Psoas muscle (tissue), 8 donors: ENCODE results near the gene IL1RAPL1. TPM values are rescaled to one million over a fixed set of nuclear protein-coding genes. Genes with fewer than 3 reads are reported as not detected.

Source experiments
- ATAC-seq, 4 donors: fragments of 200-7000 bp; cut with Tn5 transposase; one replicate each; pipeline ENCODE4 v1.9.1; 2020; ENCODE audit warnings: moderate library complexity in 3 of 4, mild to moderate bottlenecking in 2 of 4
- DNase-seq, 2 donors: peaks; one replicate each; pipeline ENCODE4 v3.0.0-alpha.2; 2020
- H3K27ac ChIP-seq: fragments of 200-600 bp; one replicate; pipeline ENCODE4 v1.8.0; 2022
- H3K27me3 ChIP-seq, 3 donors: fragments of 200-600 bp in 1 of 3; one replicate each; pipeline versions ENCODE4 v1.6.1 to v1.8.0; 2013 to 2022; ENCODE audit warnings: low read length in 2 of 3, mild to moderate bottlenecking in 2 of 3, moderate library complexity in 1 of 3; ENCODE audit not compliant: insufficient read depth in 3 of 3
- H3K36me3 ChIP-seq, 2 donors: fragments of 200-600 bp in 1 of 2; one replicate each; pipeline versions ENCODE4 v1.6.1 to v1.8.0; 2013 to 2022; ENCODE audit warnings: low read depth in 1 of 2, mild to moderate bottlenecking in 1 of 2, moderate library complexity in 1 of 2; ENCODE audit not compliant: insufficient read depth in 1 of 2
- H3K4me1 ChIP-seq: fragments of 200-600 bp; one replicate; pipeline ENCODE4 v1.8.0; 2022
- H3K4me3 ChIP-seq: fragments of 200-600 bp; one replicate; pipeline ENCODE4 v1.8.0; 2022; ENCODE audit warnings: mild to moderate bottlenecking
- H3K9me3 ChIP-seq: fragments of 200-600 bp; one replicate; pipeline ENCODE4 v1.8.0; 2022
- WGBS, 3 donors: extraction: QIAGEN DNeasy Blood & Tissue Kit; methylation state at CpG; one replicate each; pipeline versions ENCODE4 v1.1.6 to v1.1.7; 2013; 5-methylcytosine and 5-hydroxymethylcytosine counted together
- intact Hi-C, 2 donors: fragments of 100-400 bp; cut with DNase I; formaldehyde crosslinking; loops; one replicate each; pipeline versions ENCODE4 v1.11.0 to v1.14.2; 2022
- polyA plus RNA-seq, 3 donors: library from polyadenylated mRNA; stranded (reverse); fragments of 200-250 nt; gene quantifications; one replicate each; pipeline ENCODE4 v1.2.3, GENCODE V29; 2013
- total RNA-seq, 4 donors: library from RNA; stranded (reverse); fragmentation: NEBNext Ultra II Directional in 2 of 4; extraction: Animal tissue kit (Norgen Biotek cat#: 25700) in 2 of 4; gene quantifications; one replicate each; pipeline versions ENCODE4 v1.2.1 to v1.2.4, GENCODE V29; 2021 to 2023
- TF ChIP-seq, protein P1 (sequence below): fragments of 200-600 bp; IDR thresholded peaks from one replicate; pipeline ENCODE4 v1.8.0; 2022; ENCODE audit warnings: antibody characterized with exemption
- donor health status: healthy with polysubstance abuse.
- donor health status: DM: no; HTN: no; CAD: no; lungs with moderate emphysema.
- donor health status: Bipolar disorder and iron deficiency.
- donor health status: healthy.
- donor health status: DM: yes; HTN: yes; CAD: no.
- donor health status: DM: no; HTN: no; CAD: no.
- donor health status: DM: no; HTN: no; CAD: no.
- donor health status: DM: yes; HTN: yes; CAD: no.

IL1RAPL1 gene
- total and polyA plus RNA-seq, 7 donors, result 0.04 to 0.50 (median 0.19) TPM; not detected in 1

DNA sequence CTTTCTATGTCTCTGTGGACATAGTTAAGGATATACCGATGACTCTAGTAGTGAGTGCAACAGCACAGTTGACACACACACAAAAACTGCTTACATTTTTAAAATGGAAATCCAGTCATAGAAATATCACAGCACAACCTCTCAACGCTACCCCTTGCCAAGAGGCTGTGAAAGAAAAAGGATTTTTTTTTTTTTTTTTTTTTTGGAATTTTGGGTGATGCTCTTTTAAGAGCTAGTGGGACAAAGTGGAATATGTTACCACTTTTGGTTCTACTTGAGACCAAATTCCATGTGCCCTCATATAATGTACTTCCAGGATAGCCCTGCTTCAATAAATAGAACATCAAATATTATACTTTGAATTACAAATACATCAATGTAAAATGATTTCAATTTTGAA, 1247.1 kb downstream of the IL1RAPL1 start:
- no peak overlapping the region for H3K27ac ChIP-seq
- WGBS, 3 donors, result 56 to 67% (median 58%) methylated on average over 2 of the region's 2 CpGs
- H3K27me3 ChIP-seq, result no peaks in the 10 kb centered on the region
- no peak overlapping the region for H3K4me3 ChIP-seq
- no peaks in the 10 kb centered on the region for H3K36me3 ChIP-seq
- intact Hi-C loops, result no loop called here
- DNase-seq (no peak), ATAC-seq (no peak)
- no peaks in the 10 kb centered on the region for H3K4me1 ChIP-seq
- H3K9me3 ChIP-seq, result no peaks in the 10 kb centered on the region
- TF ChIP-seq, protein P1, sequence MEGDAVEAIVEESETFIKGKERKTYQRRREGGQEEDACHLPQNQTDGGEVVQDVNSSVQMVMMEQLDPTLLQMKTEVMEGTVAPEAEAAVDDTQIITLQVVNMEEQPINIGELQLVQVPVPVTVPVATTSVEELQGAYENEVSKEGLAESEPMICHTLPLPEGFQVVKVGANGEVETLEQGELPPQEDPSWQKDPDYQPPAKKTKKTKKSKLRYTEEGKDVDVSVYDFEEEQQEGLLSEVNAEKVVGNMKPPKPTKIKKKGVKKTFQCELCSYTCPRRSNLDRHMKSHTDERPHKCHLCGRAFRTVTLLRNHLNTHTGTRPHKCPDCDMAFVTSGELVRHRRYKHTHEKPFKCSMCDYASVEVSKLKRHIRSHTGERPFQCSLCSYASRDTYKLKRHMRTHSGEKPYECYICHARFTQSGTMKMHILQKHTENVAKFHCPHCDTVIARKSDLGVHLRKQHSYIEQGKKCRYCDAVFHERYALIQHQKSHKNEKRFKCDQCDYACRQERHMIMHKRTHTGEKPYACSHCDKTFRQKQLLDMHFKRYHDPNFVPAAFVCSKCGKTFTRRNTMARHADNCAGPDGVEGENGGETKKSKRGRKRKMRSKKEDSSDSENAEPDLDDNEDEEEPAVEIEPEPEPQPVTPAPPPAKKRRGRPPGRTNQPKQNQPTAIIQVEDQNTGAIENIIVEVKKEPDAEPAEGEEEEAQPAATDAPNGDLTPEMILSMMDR, result no peak

DNA sequence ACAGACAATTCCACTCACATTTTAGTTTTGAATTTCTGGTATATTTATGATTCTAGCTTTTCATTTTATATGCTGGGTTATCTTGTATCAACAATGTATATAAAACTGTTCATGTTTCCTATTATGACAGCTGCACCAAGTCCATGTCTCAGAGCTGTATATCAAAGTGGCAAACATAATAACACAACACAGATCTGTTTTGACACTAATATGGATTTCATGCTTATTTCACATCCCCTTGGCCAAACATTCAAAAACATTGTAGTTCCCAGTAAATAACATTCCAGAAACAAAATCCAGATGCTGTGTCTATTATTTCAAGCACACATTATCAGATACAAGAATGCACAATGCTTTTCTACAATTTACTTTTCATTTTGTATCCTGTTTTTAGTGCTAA, 1247.5 kb downstream of the IL1RAPL1 start:
- Histone ChIP-seq H3K4me3 (no peak overlapping the region), H3K9me3 (no peaks in the 10 kb centered on the region), H3K27ac (no peak overlapping the region), H3K27me3 (no peaks in the 10 kb centered on the region), H3K4me1 (no peaks in the 10 kb centered on the region), H3K36me3 (no peaks in the 10 kb centered on the region)
- TF ChIP-seq, protein P1, result no peak
- DNase-seq (no peak), ATAC-seq (no peak)
- intact Hi-C loops, result no loop called here

DNA sequence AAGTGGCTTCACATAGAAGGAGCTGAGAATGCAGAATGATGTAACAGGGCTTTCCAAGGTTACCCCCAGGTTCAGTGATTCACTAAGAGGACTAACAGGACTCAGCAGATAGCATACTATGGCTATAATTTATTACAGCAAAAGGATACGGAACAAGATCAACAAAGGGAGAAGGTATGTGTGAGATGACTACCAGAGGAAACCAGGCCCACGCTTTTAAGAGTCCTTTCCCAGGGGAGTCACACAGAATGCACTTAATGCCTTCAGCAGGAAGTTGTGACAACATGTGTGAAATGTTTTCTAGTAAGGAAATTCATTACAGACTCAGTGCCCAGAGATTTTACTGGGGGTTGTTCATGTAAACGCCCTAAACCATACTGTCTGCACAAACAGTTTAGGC, 1254.5 kb downstream of the IL1RAPL1 start:
- TF ChIP-seq, protein P1, result no peak
- H3K4me1 ChIP-seq, result no peaks in the 10 kb centered on the region
- WGBS, 3 donors, result 42 to 53% (median 48%) methylated on average over 3 of the region's 3 CpGs
- H3K4me3 ChIP-seq, result no peak overlapping the region
- ATAC-seq, result no peak
- H3K27ac ChIP-seq, result no peak overlapping the region
- DNase-seq, result no peak
- H3K27me3 ChIP-seq, result no peaks in the 10 kb centered on the region
- no peaks in the 10 kb centered on the region for H3K36me3 ChIP-seq
- intact Hi-C loops, result no loop called here
- H3K9me3 ChIP-seq, result no peaks in the 10 kb centered on the region

DNA sequence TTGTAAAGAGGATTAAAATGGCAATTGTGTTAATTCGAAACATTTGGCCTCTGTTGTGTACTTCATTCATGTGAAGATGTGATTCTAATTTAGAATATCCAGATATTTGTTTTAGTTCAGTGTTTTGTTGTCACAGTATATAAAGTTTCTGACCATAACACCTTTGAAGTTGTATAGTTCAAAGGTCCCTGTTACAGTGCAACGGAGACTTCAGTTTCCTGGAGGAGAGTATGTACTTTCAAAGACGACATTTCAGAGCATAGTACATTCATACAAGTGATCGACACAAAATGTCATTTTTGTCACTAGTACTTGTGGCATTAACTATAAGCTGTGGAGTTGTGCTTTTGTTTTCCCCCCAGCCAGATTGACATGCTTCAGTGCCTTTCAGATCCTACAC, 1255.3 kb downstream of the IL1RAPL1 start:
- Histone ChIP-seq H3K4me1 (no peaks in the 10 kb centered on the region), H3K27me3 (no peaks in the 10 kb centered on the region), H3K27ac (no peak overlapping the region), H3K4me3 (no peak overlapping the region), H3K36me3 (no peaks in the 10 kb centered on the region), H3K9me3 (no peaks in the 10 kb centered on the region)
- DNase-seq (no peak), ATAC-seq (no peak)
- intact Hi-C loops, result no loop called here
- 75 to 77% (median 76%) methylated on average over 4 of the region's 4 CpGs for WGBS, 3 donors
- TF ChIP-seq, protein P1, result no peak

DNA sequence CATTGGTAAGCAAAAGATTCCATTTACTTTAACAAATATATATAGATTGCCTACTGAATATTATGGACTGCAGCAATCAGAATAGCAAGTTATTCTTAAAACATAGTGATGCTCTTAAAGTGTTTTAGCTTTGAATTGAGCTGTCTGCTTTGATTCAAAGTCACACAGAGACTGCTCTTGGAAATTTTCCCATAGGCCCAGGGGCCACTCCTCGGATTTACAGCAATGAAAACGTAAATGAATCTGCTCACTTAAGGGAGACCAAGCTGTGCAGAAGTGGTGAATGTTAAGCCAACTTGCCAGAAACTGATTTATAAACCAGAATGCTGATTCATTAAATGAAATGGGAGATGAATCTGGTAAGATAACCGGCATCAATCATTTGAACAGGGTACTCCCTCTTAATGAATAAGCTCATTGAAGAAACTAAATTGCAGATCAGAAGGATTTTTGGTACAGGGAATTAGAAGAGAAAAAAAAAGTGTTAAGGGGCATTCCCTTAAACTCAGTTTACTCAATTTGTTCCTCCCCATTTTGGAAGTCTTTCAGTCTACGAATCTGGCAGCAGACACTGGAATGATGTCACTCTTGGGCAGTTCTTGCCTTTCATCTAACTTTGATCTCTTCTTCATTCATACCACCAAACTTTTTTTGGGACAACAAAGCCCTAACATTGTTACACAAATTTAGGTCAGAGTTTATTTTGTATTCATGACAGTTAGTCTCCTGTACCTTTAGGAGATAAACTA, 1264.8 kb downstream of the IL1RAPL1 start:
- DNase-seq (no peak), ATAC-seq (no peak)
- 31 to 38% (median 32%) methylated on average over 4 of the region's 4 CpGs for WGBS, 3 donors
- no peak overlapping the region for H3K27ac ChIP-seq
- H3K36me3 ChIP-seq, result no peaks in the 10 kb centered on the region
- H3K9me3 ChIP-seq, result no peaks in the 10 kb centered on the region
- no peaks in the 10 kb centered on the region for H3K4me1 ChIP-seq
- intact Hi-C loops, result no loop called here
- H3K4me3 ChIP-seq, result no peak overlapping the region
- H3K27me3 ChIP-seq, result no peaks in the 10 kb centered on the region
- TF ChIP-seq, protein P1, result no peak
